Body of pancreas (tissue), 4 donors: ENCODE measurements around the gene NOX3. TPM values are rescaled to one million over a fixed set of nuclear protein-coding genes. Genes with fewer than 3 reads are reported as not detected.

ENCODE experiments used
- ATAC-seq: fragments of 150-250 bp; one replicate; pipeline ENCODE4 v1.9.1; 2016
- DNase-seq, 4 donors: peaks; one replicate each; pipeline ENCODE4 v3.0.0-alpha.2; 2019
- H3K27ac ChIP-seq, 4 donors: fragments of 200-600 bp; sonication (generic); 1 replicate in 3 of 4; 2 replicates in 1 of 4; pipeline versions ENCODE4 v1.5.1 to v1.6.1; 2016 to 2019; ENCODE audit warnings: mild to moderate bottlenecking in 1 of 4, mixed read lengths in 1 of 4, moderate library complexity in 1 of 4
- H3K27me3 ChIP-seq, 2 donors: fragments of 200-600 bp; sonication (generic); one replicate each; pipeline ENCODE4 v1.6.0; 2016; ENCODE audit warnings: mild to moderate bottlenecking in 1 of 2
- H3K36me3 ChIP-seq, 2 donors: fragments of 200-600 bp; sonication (generic); replicated peaks in 1 of 2; 2 replicates each; pipeline ENCODE4 v1.5.1; 2016; ENCODE audit warnings: low read depth in 2 of 2; ENCODE audit not compliant: insufficient read depth in 1 of 2
- H3K4me1 ChIP-seq: fragments of 200-600 bp; sonication (generic); one replicate; pipeline ENCODE4 v1.6.0; 2016
- H3K4me3 ChIP-seq, 2 donors: fragments of 200-600 bp; sonication (generic); 1 replicate in 1 of 2; 2 replicates in 1 of 2; pipeline ENCODE4 v1.5.1; 2016 to 2019
- H3K9me3 ChIP-seq, 3 donors: fragments of 200-600 bp; sonication (generic); 1 replicate in 2 of 3; 2 replicates in 1 of 3; pipeline ENCODE4 v1.5.1; 2016
- CTCF ChIP-seq, 7 experiments: fragments of 450-650 bp in 4 of 7; fragments of 200-600 bp in 3 of 7; sonication (generic) in 3 of 7; IDR thresholded peaks; one replicate each; pipeline ENCODE4 v1.5.1; 2016 to 2019; ENCODE audit warnings: antibody characterized with exemption in 7 of 7
- POLR2A ChIP-seq, 3 donors: fragments of 450-650 bp; IDR thresholded peaks; one replicate each; pipeline ENCODE4 v1.6.1; 2016; ENCODE audit warnings: antibody characterized with exemption in 3 of 3, mild to moderate bottlenecking in 2 of 3
- WGBS, 2 donors: methylation state at CpG; one replicate each; pipeline ENCODE4 v1.1.5; 2017; 5-methylcytosine and 5-hydroxymethylcytosine counted together
- intact Hi-C: fragments of 100-400 bp; cut with DNase I; formaldehyde crosslinking; loops from one replicate; pipeline ENCODE4 v1.15.1; 2023
- total RNA-seq, 2 donors: library from RNA; depleted of rRNA; stranded (reverse); fragments of >200 nt; gene quantifications; one replicate each; pipeline ENCODE4 v1.1.0, GENCODE V29; 2016

The NOX3 gene
- total RNA-seq, 2 donors from 2014 or later: not detected

- intact Hi-C loops: no loop called here
- ATAC-seq (no peak), DNase-seq (no peak)
- WGBS, 2 donors: 26 to 28% methylated on average over 1 of the region's 1 CpG
- Histone ChIP-seq H3K27ac (no peak overlapping the region), H3K4me1 (no peaks in the 10 kb centered on the region), H3K9me3 (no peaks in the 10 kb centered on the region), H3K4me3 (no peak overlapping the region), H3K27me3 (no peaks in the 10 kb centered on the region), H3K36me3 (no peaks in the 10 kb centered on the region)
- TF ChIP-seq CTCF (IDR thresholded peaks at IDR 0.05): no peak
- TF ChIP-seq POLR2A (IDR thresholded peaks at IDR 0.05): no peak
Measured at GRCh38 chr6:155395339-155395738, 60.3 kb downstream of the NOX3 start.

- TF ChIP-seq POLR2A (IDR thresholded peaks at IDR 0.05): no peak
- TF ChIP-seq CTCF (IDR thresholded peaks at IDR 0.05): no peak
- intact Hi-C loops: no loop called here
- H3K27ac ChIP-seq: no peak overlapping the region
- DNase-seq (no peak), ATAC-seq (no peak)
- H3K9me3 ChIP-seq: no peaks in the 10 kb centered on the region
- H3K4me3 ChIP-seq: no peak overlapping the region
- no peaks in the 10 kb centered on the region for H3K36me3 ChIP-seq
- H3K4me1 ChIP-seq: no peaks in the 10 kb centered on the region
- WGBS, 2 donors: 52 to 54% methylated on average over 3 of the region's 3 CpGs
- no peaks in the 10 kb centered on the region for H3K27me3 ChIP-seq
Measured at GRCh38 chr6:155389130-155389529, 66.5 kb downstream of the NOX3 start.

- Histone ChIP-seq H3K4me3 (no peak overlapping the region), H3K9me3 (no peaks in the 10 kb centered on the region), H3K27ac (no peak overlapping the region), H3K4me1 (no peaks in the 10 kb centered on the region), H3K36me3 (no peaks in the 10 kb centered on the region), H3K27me3 (no peaks in the 10 kb centered on the region)
- intact Hi-C loops: no loop called here
- DNase-seq (no peak), ATAC-seq (no peak)
- TF ChIP-seq CTCF (IDR thresholded peaks at IDR 0.05): no peak
Measured at GRCh38 chr6:155388591-155388990, 67.0 kb downstream of the NOX3 start.

- Histone ChIP-seq H3K4me1 (no peaks in the 10 kb centered on the region), H3K27ac (no peak overlapping the region), H3K27me3 (no peaks in the 10 kb centered on the region), H3K9me3 (no peaks in the 10 kb centered on the region), H3K36me3 (no peaks in the 10 kb centered on the region), H3K4me3 (no peak overlapping the region)
- TF ChIP-seq POLR2A (IDR thresholded peaks at IDR 0.05): no peak
- TF ChIP-seq CTCF (IDR thresholded peaks at IDR 0.05): no peak
- intact Hi-C loops: no loop called here
- ATAC-seq (no peak), DNase-seq (no peak)
- 74 to 78% methylated on average over 2 of the region's 2 CpGs for WGBS, 2 donors
Measured at GRCh38 chr6:155387481-155387880, 68.2 kb downstream of the NOX3 start.

GRCh38 chr6:155384321-155384952 lies 71.2 kb downstream of the NOX3 start:
- Histone ChIP-seq H3K4me1 (no peaks in the 10 kb centered on the region), H3K27ac (no peak overlapping the region), H3K4me3 (no peak overlapping the region), H3K36me3 (no peaks in the 10 kb centered on the region), H3K27me3 (no peaks in the 10 kb centered on the region), H3K9me3 (no peaks in the 10 kb centered on the region)
- TF ChIP-seq POLR2A (IDR thresholded peaks at IDR 0.05): no peak
- no peak for TF ChIP-seq CTCF (IDR thresholded peaks at IDR 0.05)
- 65 to 76% methylated on average over 15 of the region's 15 CpGs for WGBS, 2 donors
- no peak for ATAC-seq
- DNase-seq: no peak
- intact Hi-C loops: no loop called here
